Mucosa of rectum (tissue), 2 donors: Measurements from ENCODE around the gene SNED1.
A peak's percentile ranks its signal among the peaks of the same experiment; 100 is the strongest.

Experiments
- H3K27ac ChIP-seq, 2 donors: one replicate each; pipeline ENCODE4 v1.7.0; 2013; ENCODE audit warnings: inconsistent platforms in 2 of 2, low read depth in 2 of 2, low read length in 2 of 2
- H3K27me3 ChIP-seq, 2 donors: one replicate each; pipeline ENCODE4 v1.7.0; 2013; ENCODE audit warnings: low read length in 2 of 2; ENCODE audit not compliant: control insufficient read depth in 2 of 2, insufficient read depth in 2 of 2
- H3K36me3 ChIP-seq, 2 donors: one replicate each; pipeline ENCODE4 v1.7.0; 2013; ENCODE audit warnings: low read length in 2 of 2; ENCODE audit not compliant: control insufficient read depth in 2 of 2, insufficient read depth in 2 of 2
- H3K4me1 ChIP-seq, 2 donors: one replicate each; pipeline ENCODE4 v1.7.0; 2013; ENCODE audit warnings: low read length in 2 of 2, mild to moderate bottlenecking in 1 of 2; ENCODE audit not compliant: control insufficient read depth in 2 of 2, insufficient read depth in 2 of 2
- H3K4me3 ChIP-seq, 2 donors: one replicate each; pipeline ENCODE4 v1.7.0; 2013; ENCODE audit warnings: low read length in 2 of 2
- H3K9ac ChIP-seq, 2 donors: one replicate each; pipeline ENCODE4 v1.7.0; 2013; ENCODE audit warnings: low read length in 2 of 2, low read depth in 1 of 2, mild to moderate bottlenecking in 1 of 2
- H3K9me3 ChIP-seq, 2 donors: one replicate each; pipeline ENCODE4 v1.7.0; 2013; ENCODE audit warnings: low read length in 2 of 2; ENCODE audit not compliant: control insufficient read depth in 2 of 2
- donor health status: healthy.
- donor health status: Normal muscosa, but diverticular disease.

The SNED1 gene

GRCh38 chr2:240997856-240998705 is at the start of gene SNED1:
Gene SNED1 (plus strand): TSS chr2:240998618. CDS start chr2:240998838, 220 bp downstream.
- no peaks in the 10 kb centered on the region for H3K9me3 ChIP-seq
- peaks cover 0 to 2% of the 10 kb centered on the region in 2 donors for H3K27me3 ChIP-seq
- H3K4me1 ChIP-seq: peaks cover 7 to 15% of the 10 kb centered on the region in 2 donors
- peak within 1 kb of the TSS; percentile 41 to 86 for H3K9ac ChIP-seq
- H3K36me3 ChIP-seq: no peaks in the 10 kb centered on the region
- peak within 1 kb of the TSS; percentile 58 to 77 for H3K27ac ChIP-seq
- peak within 1 kb of the TSS; percentile 67 to 74 for H3K4me3 ChIP-seq

GRCh38 chr2:240948905-240949790 is 49.3 kb upstream of the SNED1 start:
- Histone ChIP-seq H3K36me3 (no peaks in the 10 kb centered on the region), H3K4me1 (no peaks in the 10 kb centered on the region), H3K27ac (no peak overlapping the region), H3K4me3 (no peak overlapping the region), H3K9me3 (no peaks in the 10 kb centered on the region), H3K27me3 (no peaks in the 10 kb centered on the region), H3K9ac (no peak overlapping the region)

- H3K9ac ChIP-seq: no peak overlapping the region
- no peaks in the 10 kb centered on the region for H3K9me3 ChIP-seq
- H3K4me1 ChIP-seq: no peaks in the 10 kb centered on the region
- H3K27ac ChIP-seq: no peak overlapping the region
- H3K4me3 ChIP-seq: no peak overlapping the region
- H3K36me3 ChIP-seq: no peaks in the 10 kb centered on the region
- no peaks in the 10 kb centered on the region for H3K27me3 ChIP-seq
Measured at GRCh38 chr2:240949791-240950705, 48.4 kb upstream of the SNED1 start.

GRCh38 chr2:240951045-240951594 is 47.3 kb upstream of the SNED1 start:
- Histone ChIP-seq H3K36me3 (no peaks in the 10 kb centered on the region), H3K27me3 (no peaks in the 10 kb centered on the region), H3K27ac (no peak overlapping the region)

GRCh38 chr2:240952496-240953246 is 45.7 kb upstream of the SNED1 start:
- Histone ChIP-seq H3K4me3 (no peak overlapping the region), H3K9ac (no peak overlapping the region), H3K9me3 (no peaks in the 10 kb centered on the region), H3K4me1 (no peaks in the 10 kb centered on the region), H3K27ac (no peak overlapping the region), H3K27me3 (no peaks in the 10 kb centered on the region), H3K36me3 (no peaks in the 10 kb centered on the region)

More at GRCh38 chr2:240951045-240951594, 47.3 kb upstream of the SNED1 start:
- H3K9ac ChIP-seq: no peak overlapping the region
- H3K9me3 ChIP-seq: no peaks in the 10 kb centered on the region
- no peaks in the 10 kb centered on the region for H3K4me1 ChIP-seq
- no peak overlapping the region for H3K4me3 ChIP-seq

- Histone ChIP-seq H3K4me3 (no peak overlapping the region), H3K36me3 (no peaks in the 10 kb centered on the region), H3K27me3 (no peaks in the 10 kb centered on the region), H3K27ac (no peak overlapping the region), H3K9ac (no peak overlapping the region), H3K4me1 (no peaks in the 10 kb centered on the region), H3K9me3 (no peaks in the 10 kb centered on the region)
Measured at GRCh38 chr2:240953426-240954410, 44.7 kb upstream of the SNED1 start.

- Histone ChIP-seq H3K27me3 (no peaks in the 10 kb centered on the region), H3K36me3 (no peaks in the 10 kb centered on the region), H3K4me3 (no peak overlapping the region), H3K4me1 (no peaks in the 10 kb centered on the region), H3K9ac (no peak overlapping the region), H3K9me3 (no peaks in the 10 kb centered on the region), H3K27ac (no peak overlapping the region)
Measured at GRCh38 chr2:240954436-240955305, 43.7 kb upstream of the SNED1 start.
